WTC11 (cell line): ENCODE results near the gene DCTN2.

Experiments
- AR ChIP-seq: fragments of 250-450 bp; sonication (Bioruptor Pico); IDR thresholded peaks from 2 replicates; pipeline ENCODE4 v1.9.0; 2021; ENCODE audit warnings: mild to moderate bottlenecking
- NR2C2 ChIP-seq: sonication (generic); formaldehyde crosslinking; IDR thresholded peaks from 2 replicates; pipeline ENCODE4 v1.8.0; 2022; ENCODE audit warnings: mild to moderate bottlenecking, missing genetic modification reagents
- NR3C1 ChIP-seq: sonication (generic); formaldehyde crosslinking; conservative IDR thresholded peaks from 2 replicates; pipeline ENCODE4 v1.8.1; 2023; ENCODE audit warnings: low read depth, mild to moderate bottlenecking, missing genetic modification reagents
- ZNF263 ChIP-seq: sonication (generic); formaldehyde crosslinking; IDR thresholded peaks from 2 replicates; pipeline ENCODE4 v1.8.1; 2022; ENCODE audit warnings: low read depth, mild to moderate bottlenecking, moderate library complexity, missing genetic modification reagents
- ZNF317 ChIP-seq: sonication (generic); formaldehyde crosslinking; IDR thresholded peaks from 2 replicates; pipeline ENCODE4 v1.8.1; 2023; ENCODE audit warnings: low read depth, mild to moderate bottlenecking, moderate library complexity, missing genetic modification reagents, borderline replicate concordance
- TF ChIP-seq, protein P1 (sequence below): fragments of 200-600 bp; IDR thresholded peaks from 2 replicates; pipeline ENCODE4 v1.8.0; 2022; ENCODE audit warnings: antibody characterized with exemption

- TF ChIP-seq, protein P1, sequence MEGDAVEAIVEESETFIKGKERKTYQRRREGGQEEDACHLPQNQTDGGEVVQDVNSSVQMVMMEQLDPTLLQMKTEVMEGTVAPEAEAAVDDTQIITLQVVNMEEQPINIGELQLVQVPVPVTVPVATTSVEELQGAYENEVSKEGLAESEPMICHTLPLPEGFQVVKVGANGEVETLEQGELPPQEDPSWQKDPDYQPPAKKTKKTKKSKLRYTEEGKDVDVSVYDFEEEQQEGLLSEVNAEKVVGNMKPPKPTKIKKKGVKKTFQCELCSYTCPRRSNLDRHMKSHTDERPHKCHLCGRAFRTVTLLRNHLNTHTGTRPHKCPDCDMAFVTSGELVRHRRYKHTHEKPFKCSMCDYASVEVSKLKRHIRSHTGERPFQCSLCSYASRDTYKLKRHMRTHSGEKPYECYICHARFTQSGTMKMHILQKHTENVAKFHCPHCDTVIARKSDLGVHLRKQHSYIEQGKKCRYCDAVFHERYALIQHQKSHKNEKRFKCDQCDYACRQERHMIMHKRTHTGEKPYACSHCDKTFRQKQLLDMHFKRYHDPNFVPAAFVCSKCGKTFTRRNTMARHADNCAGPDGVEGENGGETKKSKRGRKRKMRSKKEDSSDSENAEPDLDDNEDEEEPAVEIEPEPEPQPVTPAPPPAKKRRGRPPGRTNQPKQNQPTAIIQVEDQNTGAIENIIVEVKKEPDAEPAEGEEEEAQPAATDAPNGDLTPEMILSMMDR, result no peak
- TF ChIP-seq ZNF263, result no peak
- TF ChIP-seq AR, result no peak
- TF ChIP-seq NR2C2, result no peak
- TF ChIP-seq NR3C1 (CRISPR knock-in tag), result no peak
- no peak for TF ChIP-seq ZNF317 (CRISPR knock-in tag)
Observed at GRCh38 chr12:57571926-57572762, 25.2 kb upstream of the DCTN2 start.
